Neural cell (in vitro differentiated cells): Measurements from ENCODE around the gene C5. TPM values are rescaled to one million over a fixed set of nuclear protein-coding genes. Genes with fewer than 3 reads are reported as not detected.

Source experiments
- H2AFZ ChIP-seq: fragments of 200-600, 300-800 bp; sonication (generic), shearing (Covaris generic); 2 replicates; pipeline ENCODE4 v1.6.0; 2014; ENCODE audit warnings: low read depth, mild to moderate bottlenecking, antibody characterized with exemption, low read length, moderate library complexity
- H3F3A ChIP-seq: fragments of 200-600 bp; shearing (Covaris generic); 2 replicates; pipeline ENCODE4 v1.6.1; 2016; ENCODE audit warnings: mild to moderate bottlenecking, moderate library complexity, mixed read lengths, antibody characterized with exemption, low read length; ENCODE audit not compliant: insufficient read depth, poor library complexity, severe bottlenecking
- H3K27ac ChIP-seq: fragments of 200-600, 300-800 bp; sonication (generic), shearing (Covaris generic); 2 replicates; pipeline ENCODE4 v1.5.1; 2014; ENCODE audit warnings: mild to moderate bottlenecking, low read length, moderate library complexity
- H3K27me3 ChIP-seq: fragments of 300-800, 200-600 bp; sonication (generic), shearing (Covaris generic); 2 replicates; pipeline ENCODE4 v1.6.0; 2014; ENCODE audit warnings: mild to moderate bottlenecking, low read depth, low read length, moderate library complexity; ENCODE audit not compliant: insufficient read depth
- H3K36me3 ChIP-seq: fragments of 300-800, 200-600 bp; sonication (generic), shearing (Covaris generic); 2 replicates; pipeline ENCODE4 v1.5.1; 2014; ENCODE audit warnings: mild to moderate bottlenecking, antibody characterized with exemption, low read length, moderate library complexity; ENCODE audit not compliant: insufficient read depth
- H3K4me2 ChIP-seq: fragments of 300-800, 200-600 bp; sonication (generic), shearing (Covaris generic); 2 replicates; pipeline ENCODE4 v1.6.0; 2014; ENCODE audit warnings: mild to moderate bottlenecking, low read length
- H3K4me3 ChIP-seq: fragments of 300-800, 200-600 bp; sonication (generic), shearing (Covaris generic); 2 replicates; pipeline ENCODE4 v1.5.1; 2014; ENCODE audit warnings: mild to moderate bottlenecking, low read length, moderate library complexity
- H3K79me2 ChIP-seq: fragments of 200-600 bp; shearing (Covaris generic); replicated peaks from 2 replicates; pipeline ENCODE4 v1.6.0; 2014; ENCODE audit warnings: mild to moderate bottlenecking, low read length, moderate library complexity; ENCODE audit not compliant: insufficient read depth
- H3K9ac ChIP-seq: fragments of 300-800, 200-600 bp; sonication (generic), shearing (Covaris generic); 2 replicates; pipeline ENCODE4 v1.6.1; 2016; ENCODE audit warnings: mild to moderate bottlenecking, low read length, mixed read lengths
- H3K9me2 ChIP-seq: fragments of 200-600 bp; shearing (Covaris generic); 2 replicates; pipeline ENCODE4 v1.6.1; 2016; ENCODE audit warnings: mild to moderate bottlenecking, low read length, mixed read lengths; ENCODE audit not compliant: insufficient read depth
- H3K9me3 ChIP-seq: fragments of 200-600, 300-800 bp; sonication (generic), shearing (Covaris generic); 2 replicates; pipeline ENCODE4 v1.6.1; 2016; ENCODE audit warnings: mild to moderate bottlenecking, mixed run types, low read length, moderate library complexity, mixed read lengths
- H4K20me1 ChIP-seq: fragments of 200-600 bp; shearing (Covaris generic); 2 replicates; pipeline ENCODE4 v1.6.1; 2016; ENCODE audit warnings: mild to moderate bottlenecking, mixed run types; ENCODE audit not compliant: insufficient read depth
- EP300 ChIP-seq: fragments of 450-650 bp; conservative IDR thresholded peaks from 2 replicates; pipeline ENCODE4 v1.6.1; 2014; ENCODE audit warnings: antibody characterized with exemption, mild to moderate bottlenecking, moderate library complexity; ENCODE audit not compliant: poor library complexity, severe bottlenecking
- MXI1 ChIP-seq: fragments of 450-650 bp; conservative IDR thresholded peaks from 2 replicates; pipeline ENCODE4 v1.6.1; 2014; ENCODE audit warnings: antibody characterized with exemption, mild to moderate bottlenecking; ENCODE audit not compliant: poor library complexity, severe bottlenecking
- RAD21 ChIP-seq: fragments of 450-650 bp; conservative IDR thresholded peaks from 2 replicates; pipeline ENCODE4 v1.6.1; 2014; ENCODE audit warnings: antibody characterized with exemption, mild to moderate bottlenecking, moderate library complexity
- REST ChIP-seq: IDR thresholded peaks from 2 replicates; pipeline ENCODE4 v1.6.1; 2012; ENCODE audit warnings: borderline replicate concordance
- SMC3 ChIP-seq: fragments of 450-650 bp; conservative IDR thresholded peaks from 2 replicates; pipeline ENCODE4 v1.6.1; 2014; ENCODE audit warnings: antibody characterized with exemption, mild to moderate bottlenecking, moderate library complexity; ENCODE audit not compliant: poor library complexity
- TAF1 ChIP-seq: IDR thresholded peaks from 2 replicates; pipeline ENCODE4 v1.6.1; 2012; ENCODE audit warnings: low read depth
- polyA plus RNA-seq: library from polyadenylated mRNA; depleted of rRNA; stranded (reverse); fragments of >200 nt; gene quantifications from 2 replicates; pipeline ENCODE4 v1.2.3, GENCODE V29; 2014

C5 gene
- polyA plus RNA-seq, 1 donor from 2014 or later = 3.8 TPM

- Histone ChIP-seq H3K27me3 (no peaks in the 10 kb centered on the region), H4K20me1 (no peaks in the 10 kb centered on the region), H3K36me3 (no peaks in the 10 kb centered on the region), H3K27ac (no peak overlapping the region), H3K4me2 (no peak overlapping the region), H3K9me3 (no peaks in the 10 kb centered on the region), H3K79me2 (no peaks in the 10 kb centered on the region), H3F3A (no peaks in the 10 kb centered on the region), H3K4me3 (no peak overlapping the region), H3K9ac (no peak overlapping the region), H2AFZ (no peak overlapping the region), H3K9me2 (no peaks in the 10 kb centered on the region)
- TF ChIP-seq EP300 (no peak), SMC3 (no peak), REST (no peak)
Measured at GRCh38 chr9:120920806-120921178, 129.3 kb downstream of the C5 start.

- Histone ChIP-seq H3K36me3 (no peaks in the 10 kb centered on the region), H3K27ac (no peak overlapping the region), H4K20me1 (no peaks in the 10 kb centered on the region), H3K9me3 (no peaks in the 10 kb centered on the region), H3K79me2 (no peaks in the 10 kb centered on the region), H3K9ac (no peak overlapping the region), H3K4me3 (no peak overlapping the region), H2AFZ (no peak overlapping the region), H3K9me2 (no peaks in the 10 kb centered on the region), H3K4me2 (no peak overlapping the region), H3K27me3 (no peaks in the 10 kb centered on the region), H3F3A (no peaks in the 10 kb centered on the region)
- TF ChIP-seq REST = no peak
- TF ChIP-seq MXI1 = no peak
- no peak for TF ChIP-seq RAD21
- no peak for TF ChIP-seq EP300
- no peak for TF ChIP-seq TAF1
Measured at GRCh38 chr9:120919843-120920805, 130.0 kb downstream of the C5 start.
